ENCODE results near the gene LIME1.

LIME1 gene

DNA sequence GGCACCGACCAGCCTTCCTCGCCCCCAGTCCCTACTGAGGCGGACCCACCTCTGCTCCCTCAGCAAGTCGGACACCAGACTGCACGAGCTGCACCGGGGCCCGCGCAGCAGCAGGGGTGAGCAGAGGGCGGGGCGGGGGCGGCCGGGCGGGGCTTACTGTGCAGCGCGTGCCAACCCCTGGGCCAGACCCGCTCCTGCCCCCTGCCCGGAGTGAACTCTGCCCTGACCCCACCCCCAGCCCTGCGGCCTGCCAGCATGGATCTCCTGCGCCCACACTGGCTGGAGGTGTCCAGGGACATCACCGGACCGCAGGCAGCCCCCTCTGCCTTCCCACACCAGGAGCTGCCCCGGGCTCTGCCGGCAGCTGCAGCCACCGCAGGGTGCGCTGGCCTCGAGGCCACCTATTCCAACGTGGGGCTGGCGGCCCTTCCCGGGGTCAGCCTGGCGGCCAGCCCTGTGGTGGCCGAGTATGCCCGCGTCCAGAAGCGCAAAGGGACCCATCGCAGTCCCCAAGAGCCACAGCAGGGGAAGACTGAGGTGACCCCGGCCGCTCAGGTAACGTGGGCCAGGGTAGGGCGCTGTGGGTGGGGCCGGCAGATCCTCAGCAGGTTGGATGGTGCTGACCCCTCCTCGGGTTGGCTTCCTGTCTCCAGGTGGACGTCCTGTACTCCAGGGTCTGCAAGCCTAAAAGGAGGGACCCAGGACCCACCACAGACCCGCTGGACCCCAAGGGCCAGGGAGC is 1.7 kb downstream of the LIME1 start:
- DNase-seq (ENCODE audit: low spot score) (no peak), FAIRE-seq (no peak)

DNA sequence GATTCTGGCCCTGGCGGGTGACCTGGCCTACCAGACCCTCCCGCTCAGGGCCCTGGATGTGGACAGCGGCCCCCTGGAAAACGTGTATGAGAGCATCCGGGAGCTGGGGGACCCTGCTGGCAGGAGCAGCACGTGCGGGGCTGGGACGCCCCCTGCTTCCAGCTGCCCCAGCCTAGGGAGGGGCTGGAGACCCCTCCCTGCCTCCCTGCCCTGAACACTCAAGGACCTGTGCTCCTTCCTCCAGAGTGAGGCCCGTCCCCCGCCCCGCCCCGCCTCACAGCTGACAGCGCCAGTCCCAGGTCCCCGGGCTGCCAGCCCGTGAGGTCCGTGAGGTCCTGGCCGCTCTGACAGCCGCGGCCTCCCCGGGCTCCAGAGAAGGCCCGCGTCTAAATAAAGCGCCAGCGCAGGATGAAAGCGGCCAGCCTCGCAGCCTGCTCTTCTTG is 2.2 kb downstream of the LIME1 start:
- FAIRE-seq (no peak), DNase-seq (ENCODE audit: low spot score) (no peak)

DNA sequence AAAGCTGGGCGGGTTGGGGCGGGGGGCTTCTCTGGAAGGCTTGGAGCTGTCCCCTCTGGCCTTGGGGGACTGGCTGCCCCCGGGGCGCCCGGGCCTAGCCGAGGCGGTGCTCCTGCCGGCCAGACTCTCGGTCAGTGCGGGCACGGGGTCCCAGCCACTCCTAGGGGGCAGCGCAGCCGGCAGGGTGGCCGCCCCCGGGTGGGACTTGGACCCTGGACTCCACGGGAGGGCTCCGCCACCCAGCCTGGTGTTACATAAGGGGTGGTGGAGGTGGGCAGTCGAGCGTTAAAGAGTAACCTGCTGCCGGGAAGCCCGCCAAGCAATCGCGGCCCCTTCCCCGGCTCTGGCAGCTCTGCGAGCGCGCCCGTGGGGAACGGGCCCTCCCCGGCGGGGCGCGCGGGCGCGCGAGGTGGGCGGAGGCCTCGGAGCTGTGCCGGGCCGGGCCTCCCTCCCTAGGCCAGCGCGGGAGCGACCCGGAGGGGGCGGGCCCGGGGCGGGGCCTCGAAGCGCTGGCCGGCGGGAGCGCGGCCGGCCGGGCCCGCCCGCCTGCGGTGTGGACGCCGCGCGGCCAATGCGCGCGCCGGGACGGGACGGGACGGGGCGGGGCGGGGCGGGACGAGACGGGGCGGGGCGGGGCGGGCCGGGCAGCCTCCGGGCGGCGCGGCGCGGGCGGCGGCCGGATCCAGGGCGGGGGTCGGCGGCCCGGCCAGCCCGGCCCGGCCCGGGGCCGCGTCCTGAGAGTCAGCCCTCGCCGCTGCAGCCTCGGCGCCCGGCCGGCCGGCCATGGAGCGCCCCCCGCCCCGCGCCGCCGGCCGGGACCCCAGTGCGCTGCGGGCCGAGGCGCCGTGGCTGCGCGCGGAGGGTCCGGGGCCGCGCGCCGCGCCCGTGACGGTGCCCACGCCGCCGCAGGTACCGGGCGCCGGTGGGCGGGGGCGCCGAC is 2.9 kb downstream of the LIME1 start, which contains the start of gene SLC2A4RG:
SLC2A4RG (plus strand) TSS at position 647 of the 940 bp plus-strand sequence; CDS start at position 784, 137 bp downstream.
- FAIRE-seq (no peak), DNase-seq (ENCODE audit: low spot score) (peak; percentile 98)

DNA sequence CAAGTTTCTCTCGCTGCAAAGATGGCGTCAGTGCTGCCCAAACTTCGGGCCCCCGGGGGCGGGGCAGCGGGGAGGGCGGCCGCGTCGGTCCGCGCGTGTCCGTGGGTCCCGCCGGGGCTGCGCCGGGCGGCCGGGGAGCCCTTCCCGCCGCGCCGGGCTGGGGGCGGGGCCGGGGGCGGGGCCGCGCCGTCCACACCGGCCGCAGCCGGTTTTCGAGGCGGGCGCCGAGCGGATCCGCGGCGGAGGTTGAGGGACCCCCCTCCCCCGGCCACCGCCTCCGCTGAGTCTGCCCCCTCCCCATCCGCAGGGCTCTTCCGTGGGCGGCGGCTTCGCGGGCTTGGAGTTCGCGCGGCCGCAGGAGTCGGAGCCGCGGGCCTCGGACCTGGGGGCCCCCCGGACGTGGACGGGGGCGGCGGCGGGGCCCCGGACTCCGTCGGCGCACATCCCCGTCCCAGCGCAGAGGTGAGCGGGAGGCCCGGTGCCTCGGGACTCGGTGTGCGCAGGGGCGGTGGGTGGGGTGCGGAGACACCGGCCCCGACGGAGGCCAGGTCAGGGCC is 3.7 kb downstream of the LIME1 start:
- DNase-seq (ENCODE audit: low spot score): peak; percentile 74
- no peak for FAIRE-seq

DNA sequence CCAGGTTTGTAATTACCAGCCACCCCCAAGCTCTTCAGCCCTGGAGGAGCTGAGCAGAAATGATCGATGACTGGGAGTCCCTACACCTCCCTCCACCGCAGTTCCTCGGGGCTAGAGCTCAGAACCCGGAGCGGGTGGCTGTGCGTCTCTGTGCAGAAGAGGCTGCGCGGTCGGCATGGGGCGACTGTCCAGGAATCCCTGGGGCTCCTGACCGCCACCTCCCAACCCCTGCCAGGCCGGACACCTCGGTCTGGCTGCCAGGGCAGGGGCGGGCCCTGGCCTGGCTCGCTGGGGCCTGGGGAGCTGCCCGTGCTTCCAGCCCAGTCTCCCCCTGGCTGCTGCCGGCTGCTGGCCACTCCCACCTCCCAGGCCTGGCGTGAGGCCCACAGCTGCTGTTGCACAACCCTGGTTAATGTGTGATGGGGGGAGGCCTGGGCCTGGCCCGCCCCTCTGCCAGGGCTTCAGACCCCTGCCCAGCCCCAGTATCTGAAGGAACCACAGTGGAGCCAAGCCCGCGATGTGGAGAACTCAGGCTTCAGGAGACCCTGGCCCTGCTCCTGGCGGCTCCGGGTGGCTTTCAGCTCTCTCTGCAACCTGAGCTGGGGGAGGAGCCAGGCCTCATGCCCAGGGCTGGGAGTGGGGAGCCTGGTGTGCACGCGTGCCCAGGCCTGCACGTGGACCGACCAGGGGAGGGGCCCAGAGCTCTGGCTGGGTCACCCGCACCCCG is 4.3 kb downstream of the LIME1 start:
- FAIRE-seq: no peak
- DNase-seq (ENCODE audit: low spot score): peak; percentile 89

DNA sequence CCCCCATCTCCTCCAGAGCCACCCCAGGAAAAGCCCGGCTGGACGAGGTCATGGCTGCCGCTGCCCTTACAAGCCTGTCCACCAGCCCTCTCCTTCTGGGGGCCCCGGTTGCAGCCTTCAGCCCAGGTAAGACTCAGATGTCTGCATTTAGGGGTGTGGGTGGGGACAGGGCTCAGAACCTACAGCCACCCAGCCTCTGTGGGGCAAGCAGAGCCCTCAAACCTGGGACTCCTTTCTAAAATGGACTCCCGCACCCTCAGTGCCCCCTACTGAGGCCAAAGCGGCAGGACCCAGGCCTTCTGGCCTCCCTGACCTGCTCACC is 4.9 kb downstream of the LIME1 start:
- DNase-seq (ENCODE audit: low spot score): no peak
- FAIRE-seq: no peak

DNA sequence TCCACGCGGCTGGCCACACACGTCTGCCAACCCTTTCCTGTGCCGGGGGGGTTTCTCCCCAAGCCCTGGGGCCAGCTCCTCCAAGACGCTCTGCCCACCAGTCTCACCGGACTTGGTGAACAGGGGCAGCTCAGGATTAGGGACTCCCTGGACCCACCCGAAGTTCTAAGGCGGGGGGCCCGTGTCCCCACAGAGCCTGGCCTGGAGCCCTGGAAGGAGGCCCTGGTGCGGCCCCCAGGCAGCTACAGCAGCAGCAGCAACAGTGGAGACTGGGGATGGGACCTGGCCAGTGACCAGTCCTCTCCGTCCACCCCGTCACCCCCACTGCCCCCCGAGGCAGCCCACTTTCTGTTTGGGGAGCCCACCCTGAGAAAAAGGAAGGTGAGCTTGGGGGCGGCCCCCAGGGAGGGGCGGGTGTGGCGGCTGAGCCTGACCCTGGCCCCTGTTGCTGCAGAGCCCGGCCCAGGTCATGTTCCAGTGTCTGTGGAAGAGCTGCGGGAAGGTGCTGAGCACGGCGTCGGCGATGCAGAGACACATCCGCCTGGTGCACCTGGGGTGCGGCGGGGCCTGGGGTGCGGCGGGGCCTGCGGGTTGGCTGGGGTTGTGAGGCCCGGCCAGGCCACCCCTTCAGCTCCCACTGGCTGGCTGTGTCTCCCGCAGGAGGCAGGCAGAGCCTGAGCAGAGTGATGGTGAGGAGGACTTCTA is 5.4 kb downstream of the LIME1 start:
- DNase-seq (ENCODE audit: low spot score) (no peak), FAIRE-seq (no peak)

DNA sequence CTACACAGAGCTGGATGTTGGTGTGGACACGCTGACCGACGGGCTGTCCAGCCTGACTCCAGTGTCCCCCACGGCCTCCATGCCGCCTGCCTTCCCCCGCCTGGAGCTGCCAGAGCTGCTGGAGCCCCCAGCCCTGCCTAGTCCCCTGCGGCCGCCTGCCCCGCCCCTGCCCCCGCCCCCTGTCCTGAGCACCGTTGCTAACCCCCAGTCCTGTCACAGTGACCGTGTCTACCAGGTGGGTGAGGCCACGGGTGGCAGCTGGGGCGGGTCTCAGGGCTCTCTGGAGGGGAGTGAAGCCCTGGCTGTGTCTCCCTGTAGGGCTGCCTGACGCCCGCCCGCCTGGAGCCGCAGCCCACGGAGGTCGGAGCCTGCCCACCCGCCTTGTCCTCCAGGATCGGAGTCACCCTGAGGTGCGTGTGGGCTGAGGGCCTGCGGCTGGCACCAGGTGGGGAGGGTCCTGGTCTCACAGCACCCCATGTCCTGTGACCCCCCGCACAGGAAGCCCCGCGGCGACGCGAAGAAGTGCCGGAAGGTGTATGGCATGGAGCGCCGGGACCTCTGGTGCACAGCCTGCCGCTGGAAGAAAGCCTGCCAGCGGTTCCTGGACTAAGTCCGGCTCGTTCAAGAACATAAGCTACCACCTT is 6.0 kb downstream of the LIME1 start:
- DNase-seq (ENCODE audit: low spot score) (no peak), FAIRE-seq (no peak)

DNA sequence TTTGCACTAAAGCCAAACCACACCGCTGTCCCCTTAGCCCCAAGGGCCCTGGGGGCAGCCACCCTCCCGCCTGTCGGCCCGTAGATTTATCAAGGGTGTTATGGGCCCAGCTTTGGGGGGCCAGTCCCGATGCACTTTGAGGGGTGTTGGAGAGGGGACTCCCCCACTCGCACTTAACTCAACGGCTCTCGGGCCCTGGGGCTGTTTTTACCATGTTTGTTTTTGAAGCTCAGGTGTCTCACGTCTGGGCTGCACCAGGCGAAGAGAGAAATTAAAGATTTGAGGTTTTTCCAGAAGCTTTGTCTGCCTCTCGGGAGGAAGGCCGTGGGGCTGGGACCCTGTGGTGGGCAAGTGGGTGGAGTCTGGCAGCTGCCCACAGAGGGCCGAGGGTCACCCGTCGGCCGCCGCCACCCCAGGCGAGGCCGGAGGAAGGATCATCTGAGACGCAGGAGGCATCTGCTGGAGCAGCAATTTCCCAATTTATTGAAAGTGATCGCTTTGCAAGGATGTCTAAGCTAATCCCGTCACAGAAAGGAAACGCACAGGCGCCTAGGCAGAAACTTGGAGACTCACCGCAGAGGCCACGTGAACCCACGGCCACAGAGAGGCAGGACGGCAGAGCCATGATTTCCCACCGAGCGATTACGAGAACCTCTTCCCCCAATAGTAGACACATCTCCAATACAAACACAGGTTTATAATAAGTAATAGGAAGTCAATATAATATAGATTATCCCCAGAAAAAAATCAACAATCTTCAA is 6.9 kb downstream of the LIME1 start:
- no peak for FAIRE-seq
- no peak for DNase-seq (ENCODE audit: low spot score)

DNA sequence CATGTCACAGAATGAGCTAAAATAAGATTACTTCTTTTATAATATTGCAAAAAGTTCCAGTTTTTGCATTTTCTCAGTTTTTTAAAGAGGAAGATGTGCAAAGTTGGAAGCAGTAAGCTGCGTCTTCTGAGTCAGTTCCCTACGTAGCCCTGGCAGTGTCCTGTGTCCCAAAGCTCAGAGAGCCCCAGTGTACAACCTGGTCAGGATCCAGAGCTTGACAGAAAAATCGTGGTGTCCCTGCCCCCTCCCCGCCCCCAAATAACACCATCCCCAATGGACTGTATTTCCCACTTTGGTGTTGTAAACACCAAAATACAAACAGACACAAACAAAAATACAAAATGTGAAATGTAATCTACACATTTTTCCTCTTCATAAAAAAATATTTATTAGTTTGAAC is 7.7 kb downstream of the LIME1 start:
- DNase-seq (ENCODE audit: low spot score): no peak

DNA sequence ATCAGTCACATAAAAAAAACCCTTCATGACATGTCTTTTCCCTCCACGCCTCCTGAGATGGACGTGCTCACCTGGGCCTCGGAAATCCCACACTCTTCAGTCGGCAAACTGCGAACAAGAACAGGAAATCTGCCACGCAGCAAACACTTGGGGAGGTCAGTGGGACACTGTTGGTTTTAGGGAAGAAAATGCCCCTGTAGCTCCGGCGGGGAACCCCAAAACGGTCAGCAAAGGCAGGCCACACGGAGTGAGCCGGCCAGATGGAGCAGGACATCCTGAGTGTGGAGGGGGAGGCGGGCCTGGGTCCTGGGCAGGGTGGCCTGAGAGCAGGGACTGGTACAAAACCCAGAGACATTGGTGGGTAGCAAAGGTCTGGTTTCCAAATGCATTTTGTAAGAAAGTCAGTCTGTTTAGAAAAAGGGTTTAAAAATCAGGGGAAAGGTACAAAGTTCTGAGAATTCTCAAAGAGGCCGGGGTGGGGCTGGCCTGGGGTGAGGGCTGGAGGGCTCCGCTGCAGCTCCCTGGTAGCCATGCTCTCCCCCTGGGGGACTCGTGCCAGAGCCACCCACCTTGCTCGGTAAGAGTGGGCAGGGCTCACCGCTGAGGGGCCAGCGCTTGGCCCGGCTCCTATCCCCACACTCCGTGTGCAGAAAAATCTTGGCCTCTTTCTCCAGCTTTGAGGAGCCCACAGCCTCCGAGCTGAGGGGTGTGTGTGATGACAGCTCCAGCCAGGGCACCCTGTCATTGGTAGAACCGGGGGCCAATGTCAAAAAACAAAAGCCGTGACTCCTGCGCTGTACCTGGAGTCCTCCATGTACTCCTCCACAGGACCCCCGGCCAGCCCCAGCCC is 8.3 kb downstream of the LIME1 start:
- DNase-seq (ENCODE audit: low spot score) (no peak), FAIRE-seq (no peak)

More for the DNA sequence above, 7.7 kb downstream of the LIME1 start:
- FAIRE-seq: no peak

DNA sequence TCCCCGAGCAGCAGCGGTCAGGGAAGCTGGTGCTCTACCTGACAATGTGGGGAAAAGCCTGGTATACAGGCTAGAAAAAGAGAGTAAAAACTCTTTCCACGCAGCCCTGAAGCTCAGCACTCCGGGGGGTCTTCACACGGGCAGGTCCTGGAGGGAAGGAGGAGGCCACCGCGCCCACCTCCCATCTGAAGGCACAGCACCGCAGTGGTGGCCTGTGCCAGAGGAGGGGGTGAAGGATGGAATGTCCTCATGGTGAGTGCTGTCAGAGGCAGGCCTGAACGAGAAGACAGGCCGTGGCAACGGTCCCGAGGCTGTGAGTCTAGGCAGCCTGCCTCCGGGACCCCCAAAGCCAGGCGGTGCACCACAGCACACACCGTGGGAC is 9.0 kb downstream of the LIME1 start:
- no peak for FAIRE-seq
- DNase-seq (ENCODE audit: low spot score): no peak

DNA sequence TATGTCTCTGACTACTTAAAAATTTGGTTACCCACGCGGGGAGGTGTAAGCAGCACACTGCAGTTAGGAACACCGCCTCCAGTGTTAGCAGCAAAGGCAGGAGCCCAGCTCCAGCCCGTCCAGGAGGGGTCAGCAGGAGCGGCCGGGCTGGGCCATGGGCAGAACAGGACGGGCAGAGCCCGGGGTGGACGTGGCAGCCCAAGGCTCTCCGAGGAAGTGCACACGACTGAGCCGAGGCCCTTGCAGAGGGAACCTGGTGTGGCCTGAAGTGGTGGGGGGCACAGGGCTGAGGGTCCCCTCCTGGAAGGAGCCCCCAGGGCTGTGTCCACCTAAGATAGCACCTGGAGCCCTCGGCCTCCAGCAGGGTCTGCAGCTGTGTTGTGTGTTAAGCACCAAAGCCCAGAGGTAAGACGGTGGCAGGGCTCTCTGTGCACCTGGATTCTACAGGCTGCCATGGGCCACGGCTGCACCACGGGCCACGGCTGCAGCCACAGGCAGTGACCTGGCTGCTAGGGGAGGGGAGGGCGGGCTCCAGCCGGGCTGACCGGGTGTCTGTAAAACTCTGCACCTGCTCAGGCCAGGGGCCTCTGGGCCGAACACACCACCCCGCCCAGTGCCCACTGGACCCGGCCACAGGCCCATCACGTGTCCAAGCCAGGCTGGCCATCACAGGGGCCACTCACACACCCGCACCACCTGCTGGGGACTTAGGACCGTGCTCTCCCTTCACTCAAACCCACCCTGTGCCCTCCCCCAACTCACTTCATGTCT is 9.7 kb downstream of the LIME1 start:
- FAIRE-seq: no peak

DNA sequence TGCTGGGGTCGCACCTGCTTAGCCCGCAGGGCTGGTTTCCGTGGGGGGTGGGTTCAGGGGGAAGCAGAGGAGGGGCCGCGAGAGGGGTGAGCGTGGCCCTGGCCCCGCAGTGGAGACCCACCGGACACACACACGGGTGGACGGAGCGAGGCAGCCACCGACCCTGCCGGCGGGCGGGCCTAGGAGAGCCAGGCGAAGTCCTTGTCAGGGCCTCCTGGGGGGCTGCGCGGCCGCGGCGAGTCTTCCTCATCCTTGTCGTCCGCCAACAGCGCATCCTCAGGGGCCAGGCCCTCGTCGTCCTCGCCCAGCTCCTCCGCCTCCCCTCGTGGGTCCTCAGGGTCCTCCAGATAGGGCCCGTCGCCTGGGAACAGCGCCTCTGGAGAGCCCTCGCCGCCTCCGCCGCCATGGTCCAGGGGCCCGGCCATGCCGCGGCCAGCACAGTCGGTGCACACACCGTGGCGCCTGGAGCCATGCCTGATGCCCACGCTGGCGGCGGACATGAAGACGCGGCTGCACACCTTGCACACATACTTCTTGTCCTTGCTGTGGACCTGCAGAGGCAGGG is 10.4 kb downstream of the LIME1 start:
- no peak for DNase-seq (ENCODE audit: low spot score)
- no peak for FAIRE-seq

More for the DNA sequence above, 9.7 kb downstream of the LIME1 start:
- no peak for DNase-seq (ENCODE audit: low spot score)

DNA sequence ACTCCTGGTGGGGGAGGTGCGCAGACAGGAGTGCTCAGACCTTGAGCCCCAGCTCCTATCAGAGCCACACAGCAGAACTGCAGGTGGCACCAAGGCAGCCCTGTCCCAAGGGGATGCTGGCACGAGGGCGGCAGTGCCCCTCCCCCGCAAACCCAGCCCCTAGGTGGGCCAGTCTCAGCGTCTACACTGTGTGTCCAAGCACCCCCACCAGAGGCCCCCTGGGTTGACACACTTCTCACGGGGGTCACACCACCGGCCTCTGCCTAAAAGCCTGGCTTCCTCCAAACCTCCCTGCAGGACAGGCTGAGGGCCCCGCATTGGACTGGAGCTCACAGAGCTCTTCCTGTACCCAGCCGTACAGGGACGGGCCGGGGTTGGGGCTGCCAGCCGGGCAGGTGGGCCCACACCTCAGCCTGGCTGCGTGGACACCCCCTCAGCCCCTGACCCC is 11.2 kb downstream of the LIME1 start:
- FAIRE-seq: no peak
- DNase-seq (ENCODE audit: low spot score): no peak

DNA sequence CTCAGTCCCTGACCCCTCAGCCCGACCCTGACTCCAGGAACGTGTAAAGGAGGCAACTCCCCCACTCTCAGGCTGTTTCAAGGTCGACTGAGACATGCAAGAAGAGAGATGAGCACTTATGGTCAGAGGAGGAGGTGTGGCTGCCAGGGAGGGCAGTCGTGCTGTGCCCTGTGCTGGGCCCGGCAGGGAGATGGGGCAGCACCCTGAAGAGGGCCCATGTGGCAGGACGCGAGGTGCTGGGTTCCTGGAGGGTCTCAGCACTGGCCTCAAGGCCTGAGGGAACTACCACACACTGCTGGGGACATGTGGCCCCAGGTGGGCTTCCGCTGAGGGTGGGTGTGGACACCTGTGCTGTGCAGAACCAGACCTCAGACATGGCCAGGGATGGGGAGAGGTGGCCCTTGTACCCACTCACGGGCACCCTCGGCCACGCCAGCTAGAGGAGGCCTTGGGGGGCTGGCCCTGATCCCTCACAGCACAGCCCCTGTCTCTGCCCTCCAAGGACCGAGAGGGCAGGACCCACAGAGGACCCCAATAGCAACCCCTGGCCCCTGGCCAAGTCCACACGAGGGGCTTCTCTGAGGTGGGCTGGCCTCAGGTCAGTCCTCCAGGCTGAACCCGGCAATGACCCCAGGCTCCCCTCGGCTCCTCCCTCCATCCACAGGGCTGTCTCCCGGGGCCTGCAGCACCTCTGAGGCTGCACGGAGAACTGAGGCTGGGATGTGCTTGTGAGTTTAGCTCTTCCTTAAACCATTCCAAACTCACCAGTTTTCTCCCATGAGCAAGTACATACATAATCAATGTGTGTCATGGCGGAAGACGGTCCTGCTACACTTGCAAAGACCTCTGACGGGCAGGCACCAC is 11.8 kb downstream of the LIME1 start:
- DNase-seq (ENCODE audit: low spot score): no peak
- FAIRE-seq: no peak

DNA sequence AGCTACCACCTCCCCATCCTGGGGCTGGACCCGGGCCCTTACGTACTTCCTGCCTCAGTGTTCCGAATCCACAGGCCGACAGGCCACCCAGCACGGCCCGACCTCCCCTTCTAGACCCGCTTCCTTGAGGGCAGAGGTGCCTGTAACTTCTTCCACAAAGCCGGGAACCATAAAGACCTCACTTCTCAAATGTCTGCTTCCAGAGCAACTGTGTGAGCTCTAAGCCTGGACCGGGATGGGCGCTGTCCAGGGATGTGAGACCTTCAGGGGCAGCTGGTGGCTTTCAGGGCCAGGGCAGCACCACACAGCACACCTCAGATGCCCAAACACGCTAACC is 12.4 kb downstream of the LIME1 start:
- no peak for DNase-seq (ENCODE audit: low spot score)
- FAIRE-seq: no peak
